ENCODE measurements around the gene STOX2.

The STOX2 gene, protein sequence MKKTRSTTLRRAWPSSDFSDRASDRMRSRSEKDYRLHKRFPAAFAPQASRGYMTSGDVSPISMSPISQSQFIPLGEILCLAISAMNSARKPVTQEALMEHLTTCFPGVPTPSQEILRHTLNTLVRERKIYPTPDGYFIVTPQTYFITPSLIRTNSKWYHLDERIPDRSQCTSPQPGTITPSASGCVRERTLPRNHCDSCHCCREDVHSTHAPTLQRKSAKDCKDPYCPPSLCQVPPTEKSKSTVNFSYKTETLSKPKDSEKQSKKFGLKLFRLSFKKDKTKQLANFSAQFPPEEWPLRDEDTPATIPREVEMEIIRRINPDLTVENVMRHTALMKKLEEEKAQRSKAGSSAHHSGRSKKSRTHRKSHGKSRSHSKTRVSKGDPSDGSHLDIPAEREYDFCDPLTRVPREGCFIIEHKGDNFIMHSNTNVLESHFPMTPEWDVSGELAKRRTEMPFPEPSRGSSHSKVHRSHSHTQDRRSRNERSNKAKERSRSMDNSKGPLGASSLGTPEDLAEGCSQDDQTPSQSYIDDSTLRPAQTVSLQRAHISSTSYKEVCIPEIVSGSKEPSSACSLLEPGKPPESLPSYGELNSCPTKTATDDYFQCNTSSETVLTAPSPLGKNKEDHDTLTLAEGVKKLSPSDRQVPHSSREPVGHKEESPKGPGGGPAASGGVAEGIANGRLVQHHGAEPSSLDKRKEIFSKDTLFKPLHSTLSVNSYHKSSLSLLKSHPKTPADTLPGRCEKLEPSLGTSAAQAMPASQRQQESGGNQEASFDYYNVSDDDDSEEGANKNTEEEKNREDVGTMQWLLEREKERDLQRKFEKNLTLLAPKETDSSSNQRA (N-terminal part only)

DNA sequence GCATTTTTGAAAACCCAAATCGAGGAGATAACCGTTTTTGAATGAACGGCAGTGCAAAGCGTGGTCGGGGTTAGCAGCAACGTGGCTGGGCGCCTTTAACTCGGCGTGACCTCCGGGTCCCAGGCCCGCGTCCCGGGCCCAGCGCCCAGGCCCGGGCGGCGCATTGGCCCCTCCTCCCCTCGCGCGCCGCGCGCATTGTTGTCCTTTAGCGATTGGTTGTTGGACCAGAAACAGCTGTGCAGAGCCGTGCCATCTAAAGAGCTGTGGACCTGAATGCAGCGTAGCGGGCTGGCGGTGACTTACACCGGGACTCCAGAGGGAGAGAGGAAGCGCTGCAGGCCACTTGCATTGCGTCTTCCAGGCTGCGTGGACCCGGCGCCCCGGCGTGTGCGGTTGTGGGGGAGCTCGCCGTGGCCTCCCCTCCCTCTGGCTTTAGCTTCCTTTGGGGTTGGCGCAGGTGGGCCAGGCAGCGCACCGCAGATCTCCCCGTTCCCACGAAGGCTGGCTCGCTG is at the start of gene STOX2:
Gene STOX2 (plus strand): TSS at position 227 of the 512 bp plus-strand sequence. CDS start 1,484 bp downstream, outside the sequence.
- DNase-seq (ENCODE audit: low spot score): no peak

DNA sequence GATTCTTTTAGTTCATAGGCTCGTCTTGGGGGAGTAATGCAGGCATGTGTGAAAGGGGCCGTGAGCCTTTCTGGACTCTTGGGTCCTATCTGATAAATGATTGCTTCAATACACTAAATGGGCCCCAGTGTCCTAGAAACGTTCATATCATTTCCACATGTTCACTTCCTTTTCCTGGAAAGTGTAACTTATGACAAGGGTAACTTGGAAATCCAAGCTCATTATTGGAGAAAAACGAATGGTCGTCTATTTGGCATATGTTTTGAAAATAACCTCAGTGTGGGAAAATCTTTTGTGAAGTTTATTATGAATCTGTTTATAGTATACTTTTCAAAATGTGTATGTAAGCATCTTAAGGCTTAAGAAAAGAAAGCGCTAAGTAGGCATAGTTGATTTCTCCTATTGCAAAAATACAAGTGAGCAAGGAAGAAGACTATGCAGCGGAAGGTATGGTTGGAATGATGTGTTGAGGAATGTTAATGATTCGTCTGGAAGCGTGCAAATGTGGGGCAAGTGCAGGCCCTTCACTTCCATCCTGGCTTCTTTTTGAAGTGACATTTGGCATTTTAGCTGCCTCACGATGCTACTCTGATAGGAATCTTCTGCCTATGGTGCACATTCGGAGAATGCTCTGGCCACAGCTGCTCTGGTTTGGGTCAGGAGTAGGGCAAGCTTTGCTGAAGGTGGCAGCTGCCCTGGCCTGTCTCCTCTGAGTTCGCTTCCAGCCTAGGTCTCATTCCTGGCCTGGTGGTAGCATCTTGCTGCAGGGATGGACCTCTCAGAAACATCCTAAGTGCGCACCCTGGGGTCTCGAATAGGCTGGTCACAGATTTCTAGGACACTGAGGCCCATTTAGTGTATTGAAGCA is 49.5 kb upstream of the STOX2 start:
- DNase-seq (ENCODE audit: low spot score): no peak

DNA sequence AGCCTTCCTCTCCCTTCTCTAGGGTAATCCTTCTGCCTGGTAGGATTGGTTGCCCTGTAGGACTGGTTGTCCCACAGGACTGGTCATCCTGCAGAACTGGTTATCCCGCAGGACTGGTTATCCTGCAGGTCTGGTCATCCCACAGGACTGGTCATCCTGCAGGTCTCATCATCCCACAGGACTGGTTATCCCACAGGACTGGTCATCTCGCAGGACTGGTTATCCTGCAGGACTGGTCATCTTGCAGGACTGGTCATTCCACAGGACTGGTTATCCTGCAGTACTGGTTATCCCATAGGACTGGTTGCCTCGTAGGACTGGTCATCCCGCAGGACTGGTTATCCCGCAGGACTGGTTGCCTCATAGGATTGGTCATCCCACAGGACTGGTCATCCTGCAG is 48.1 kb upstream of the STOX2 start:
- no peak for DNase-seq (ENCODE audit: low spot score)

DNA sequence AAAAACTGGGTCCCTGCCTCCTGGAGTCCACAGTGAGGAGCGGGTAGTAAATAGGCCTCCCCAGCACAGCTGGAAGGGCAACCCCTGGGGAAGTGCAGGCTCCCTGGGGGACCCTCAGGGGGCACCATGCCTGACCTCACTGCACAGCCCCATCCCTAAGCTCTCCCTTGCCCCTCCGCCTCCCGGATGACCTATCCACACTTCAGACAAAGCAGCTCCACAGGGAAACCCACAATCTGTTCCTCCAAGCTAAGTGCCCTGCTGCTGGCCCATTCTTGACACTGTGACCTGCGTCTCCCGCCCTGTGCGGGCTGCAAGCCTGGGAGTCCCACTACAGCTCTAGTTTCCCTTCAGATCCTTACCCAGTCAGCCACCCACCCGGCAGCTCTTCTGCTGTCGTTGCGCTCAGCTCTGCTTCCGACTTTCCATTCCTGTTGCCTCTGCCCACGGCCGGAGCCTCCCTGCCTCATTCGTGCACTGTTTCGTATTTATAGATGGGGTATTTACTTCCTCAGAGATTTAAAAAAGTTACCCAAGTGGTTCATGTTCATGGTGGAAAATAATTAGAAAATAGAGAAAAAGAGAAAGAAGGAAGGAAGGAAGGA is 47.0 kb upstream of the STOX2 start:
- DNase-seq (ENCODE audit: low spot score): no peak

DNA sequence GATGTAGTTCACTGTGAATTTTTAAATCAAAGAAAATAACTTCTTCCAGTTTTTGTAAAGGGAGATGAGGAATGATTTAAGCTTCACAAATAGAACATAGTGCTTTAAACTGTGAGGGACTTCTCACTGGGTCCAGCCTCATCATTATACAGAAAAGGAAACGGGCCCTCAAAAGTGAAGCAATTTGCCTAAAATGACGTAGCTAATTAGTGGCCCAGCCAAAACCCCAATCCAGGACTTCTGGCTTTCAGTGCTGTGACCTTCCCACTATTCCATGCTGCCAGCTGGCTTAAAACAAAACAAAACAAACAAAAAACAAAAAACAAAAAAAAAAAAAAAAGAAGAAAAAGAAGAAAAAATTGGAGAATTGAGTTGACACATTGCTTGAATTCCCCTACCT is 45.0 kb upstream of the STOX2 start:
- no peak for DNase-seq (ENCODE audit: low spot score)

DNA sequence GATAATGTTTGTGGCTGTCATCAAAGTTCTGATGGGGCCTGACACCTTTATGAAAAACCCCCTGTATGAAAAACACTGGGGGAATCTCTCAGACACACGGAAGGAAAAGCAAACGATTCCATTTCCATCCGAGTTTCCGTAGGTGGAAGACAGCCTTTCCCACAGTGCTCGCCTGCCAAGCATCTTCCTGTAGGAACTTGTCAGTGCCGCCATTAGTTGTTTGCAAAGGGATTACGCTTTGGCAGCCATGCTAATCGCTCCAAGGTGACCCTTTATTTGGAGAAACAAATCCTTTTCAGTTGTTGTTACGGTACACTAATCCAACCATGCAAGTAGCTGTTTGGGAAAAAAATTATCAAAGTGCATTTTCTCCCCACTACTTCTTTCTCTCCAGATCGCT is 44.4 kb upstream of the STOX2 start:
- DNase-seq (ENCODE audit: low spot score): no peak

DNA sequence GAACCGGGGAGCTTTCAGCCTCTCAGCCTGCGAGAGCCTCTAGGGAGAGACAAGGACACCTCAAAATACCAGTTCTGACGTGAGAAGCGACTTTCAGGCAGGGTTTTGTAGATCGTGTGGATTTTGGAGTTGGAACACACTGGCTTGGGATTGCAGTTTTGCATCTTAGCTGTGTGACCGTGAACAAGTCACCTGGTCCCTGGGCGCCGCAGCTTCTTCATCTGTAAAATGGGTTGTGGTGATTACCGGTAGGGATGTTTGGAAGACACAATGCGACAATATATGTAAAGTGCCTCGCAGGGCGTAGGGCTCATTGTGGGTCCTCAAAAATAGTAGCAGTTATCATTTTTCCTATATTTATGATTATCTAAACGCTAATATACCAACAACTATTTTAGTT is 43.7 kb upstream of the STOX2 start:
- no peak for DNase-seq (ENCODE audit: low spot score)

DNA sequence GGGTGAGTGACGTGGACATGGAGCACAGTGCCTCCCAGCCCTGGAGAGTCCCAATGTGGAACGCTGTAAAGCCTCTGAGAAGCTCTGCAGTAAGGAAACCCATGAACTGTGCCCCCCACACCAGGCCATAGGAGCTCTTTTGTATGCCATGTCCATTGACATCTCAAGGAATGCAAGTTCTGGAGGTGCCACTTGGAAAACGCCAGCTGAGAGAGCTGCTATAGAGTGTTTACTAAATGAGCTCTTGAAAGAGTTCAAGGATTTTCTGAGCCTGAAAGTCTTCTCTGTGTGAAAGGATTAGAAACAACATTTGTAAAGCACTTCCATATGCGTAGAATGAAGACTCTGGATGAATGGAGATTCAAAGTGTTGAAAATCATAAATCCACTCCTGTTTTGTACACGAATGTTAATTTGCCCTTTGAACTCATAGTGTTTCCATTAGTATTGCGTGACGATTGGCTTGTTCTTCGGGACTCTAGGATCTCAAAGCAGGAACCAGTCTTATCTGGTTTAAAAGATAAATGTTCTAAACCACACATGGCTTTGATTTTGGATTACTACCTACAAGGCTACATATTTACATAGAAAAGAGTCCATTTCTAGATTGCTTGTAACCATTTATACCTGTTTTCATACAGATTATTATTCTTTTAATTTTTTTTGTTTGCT is 41.8 kb upstream of the STOX2 start:
- no peak for DNase-seq (ENCODE audit: low spot score)

DNA sequence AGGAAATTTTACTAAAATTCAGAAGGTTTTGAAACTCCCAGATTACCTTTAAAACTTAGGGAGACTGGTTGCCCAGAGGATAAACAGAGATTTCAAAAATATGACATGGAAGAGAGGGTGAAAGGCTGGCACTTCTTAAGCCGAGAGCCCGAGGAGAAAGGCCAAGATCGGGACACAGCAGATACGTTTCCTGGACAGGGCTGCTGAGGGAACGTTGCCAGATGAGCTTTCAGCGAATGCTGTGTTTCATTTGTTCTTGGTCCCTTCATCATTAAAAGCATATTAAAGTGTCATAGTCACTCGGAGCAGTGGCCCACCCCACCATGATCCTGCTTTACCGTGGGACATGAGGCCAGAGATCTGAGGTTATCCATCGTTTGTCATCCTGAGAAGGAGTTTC is 37.9 kb upstream of the STOX2 start:
- no peak for DNase-seq (ENCODE audit: low spot score)

DNA sequence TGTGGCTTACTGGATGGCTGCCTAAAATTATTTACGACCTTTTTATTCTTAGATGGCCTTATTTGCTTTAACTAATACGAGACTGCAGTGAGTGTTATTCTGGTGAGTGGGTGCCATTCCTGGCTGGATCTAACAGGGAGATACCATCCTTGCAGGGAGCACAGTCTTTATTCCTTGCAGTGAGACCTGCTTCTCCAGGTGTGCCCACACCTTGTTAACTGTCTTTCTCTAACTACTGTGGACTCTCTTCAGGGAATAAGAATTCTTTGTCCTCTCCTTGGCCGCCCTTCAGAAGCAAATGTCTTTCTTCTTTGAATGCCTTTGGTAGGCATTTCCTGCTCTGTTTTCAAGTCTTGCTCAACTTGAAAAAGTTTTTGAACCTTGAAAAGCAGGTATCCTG is 34.1 kb upstream of the STOX2 start:
- no peak for DNase-seq (ENCODE audit: low spot score)

DNA sequence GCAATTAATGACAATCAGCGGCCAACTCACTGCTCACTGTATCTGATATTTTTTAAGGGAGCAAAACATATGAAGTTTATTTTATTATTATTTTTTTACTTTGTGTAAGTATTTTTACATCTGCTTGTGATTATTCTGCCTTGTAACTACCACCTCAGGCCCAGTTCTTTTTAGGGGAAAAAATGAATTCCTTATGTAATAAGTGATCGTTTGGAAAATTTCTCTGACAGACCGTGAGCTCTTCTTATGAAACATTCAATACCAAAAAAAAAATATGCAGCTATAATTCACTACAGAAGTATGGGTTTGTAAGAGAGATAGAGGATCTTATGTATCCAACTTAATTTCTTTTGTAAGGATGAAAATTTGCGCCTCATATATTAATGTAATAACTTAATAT is 33.5 kb upstream of the STOX2 start:
- DNase-seq (ENCODE audit: low spot score): no peak

DNA sequence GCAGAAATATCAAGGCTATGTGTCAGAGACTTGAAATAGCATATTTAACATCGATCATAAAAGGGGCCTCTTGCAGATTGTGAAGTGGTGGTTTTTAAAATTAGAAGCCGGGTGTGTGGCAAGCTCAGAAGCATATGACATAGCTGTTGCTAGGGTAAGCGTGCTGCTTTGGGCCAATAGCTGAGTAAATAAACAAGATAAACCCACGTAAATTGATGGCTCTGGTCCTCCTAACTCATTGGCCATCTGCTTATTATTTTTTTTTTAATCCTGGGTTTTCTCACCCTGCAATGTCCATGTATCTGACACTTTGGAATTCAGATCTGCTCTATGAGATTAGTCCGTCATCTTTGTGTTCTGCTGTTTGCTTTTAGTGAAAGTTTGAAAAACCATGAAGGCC is 32.6 kb upstream of the STOX2 start:
- DNase-seq (ENCODE audit: low spot score): no peak

DNA sequence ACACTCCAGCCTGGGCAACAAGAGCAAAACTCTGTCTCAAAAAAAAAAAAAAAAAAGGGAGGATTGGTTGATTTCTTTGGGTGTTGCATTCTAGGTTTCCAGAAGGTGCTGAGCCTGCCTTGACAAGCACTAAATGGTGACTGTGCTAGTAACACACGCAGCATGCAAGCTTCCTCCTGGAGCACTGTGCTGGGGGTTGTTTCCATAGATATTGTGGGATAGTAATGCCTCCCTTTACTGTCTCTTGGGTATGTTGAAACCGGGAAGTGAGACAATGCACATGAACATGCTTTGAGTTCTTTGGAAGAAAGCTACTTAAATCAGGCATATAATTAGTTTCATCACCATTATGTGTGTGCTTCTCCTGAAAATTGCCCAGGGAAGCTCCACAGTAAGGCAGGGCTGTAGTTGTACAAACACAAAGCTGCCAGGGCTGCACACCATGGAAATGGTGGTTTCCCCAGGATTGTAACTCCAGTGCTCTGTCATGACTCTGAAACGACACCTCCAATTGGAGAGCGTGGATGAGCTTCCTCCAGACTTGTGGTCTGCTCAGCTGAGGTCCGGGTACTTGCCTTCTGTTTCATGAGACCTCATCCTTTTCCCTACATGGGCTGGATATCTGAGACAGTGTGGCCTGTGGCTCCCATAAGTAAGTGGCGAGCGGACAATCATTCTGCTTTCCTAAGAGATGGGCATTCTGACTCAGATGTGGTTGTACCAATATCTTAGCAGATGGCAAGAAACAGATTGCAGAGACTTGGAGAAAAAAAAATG is 31.5 kb upstream of the STOX2 start:
- no peak for DNase-seq (ENCODE audit: low spot score)

DNA sequence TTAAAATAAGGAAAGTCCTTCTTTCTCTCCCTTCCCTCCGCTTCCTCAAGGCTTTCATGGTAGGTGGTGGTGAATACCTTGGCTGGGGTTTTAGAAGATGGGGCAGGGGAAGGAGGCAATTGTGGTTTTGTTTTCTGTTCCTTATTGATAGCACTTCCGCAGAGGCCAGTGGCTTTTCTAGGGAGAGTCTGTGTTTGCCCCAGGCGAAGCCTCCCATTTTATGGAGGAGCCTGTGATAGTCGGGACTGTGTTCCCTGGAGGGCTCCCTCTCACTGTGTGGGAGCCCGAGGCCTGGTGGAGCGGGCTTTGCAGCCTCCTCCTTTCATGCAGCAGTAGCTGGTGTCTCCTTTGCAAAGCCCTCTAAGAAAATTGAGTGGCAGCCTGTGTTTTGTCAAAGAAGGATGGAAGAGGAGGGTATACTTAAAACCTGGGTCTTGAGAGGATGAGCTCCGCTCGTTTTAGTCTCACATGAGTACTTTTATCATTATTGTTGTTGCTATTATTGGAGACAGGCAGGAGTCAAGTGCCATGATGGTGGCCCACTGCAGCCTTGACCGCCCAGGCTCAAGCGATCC is 29.8 kb upstream of the STOX2 start:
- DNase-seq (ENCODE audit: low spot score): no peak

DNA sequence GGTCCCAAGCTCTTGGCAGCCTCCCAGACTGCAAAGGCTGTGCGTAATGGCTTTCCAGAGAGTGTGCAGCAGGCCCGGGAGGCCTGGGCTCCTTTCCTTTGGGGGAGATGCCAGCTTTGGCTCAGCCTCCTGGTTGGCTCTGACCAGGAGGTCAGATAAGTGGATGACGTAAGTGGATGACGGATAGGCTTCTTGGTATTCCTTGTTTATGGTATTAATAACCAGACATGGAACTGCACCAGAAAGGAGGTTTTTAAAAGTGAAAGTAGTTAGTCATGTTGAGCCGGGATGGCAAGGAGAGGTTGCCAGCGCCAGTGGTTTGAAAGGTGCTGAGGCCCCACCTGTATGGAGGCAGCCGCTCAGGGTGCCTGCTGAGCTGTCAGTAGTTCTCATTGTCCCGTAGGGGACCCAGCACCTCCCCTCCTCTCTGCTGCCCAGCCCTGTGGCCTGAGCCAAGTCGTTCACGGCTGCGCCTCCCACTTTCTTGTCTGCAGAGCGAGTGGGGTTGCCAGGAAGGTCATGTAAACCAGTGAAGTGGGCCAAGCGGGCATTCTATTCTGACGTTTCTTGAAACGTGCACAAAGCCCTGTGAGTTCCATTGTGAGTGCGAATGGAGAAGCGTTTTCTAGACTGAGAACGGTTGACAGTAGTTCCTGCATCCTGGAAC is 28.7 kb upstream of the STOX2 start:
- no peak for DNase-seq (ENCODE audit: low spot score)

DNA sequence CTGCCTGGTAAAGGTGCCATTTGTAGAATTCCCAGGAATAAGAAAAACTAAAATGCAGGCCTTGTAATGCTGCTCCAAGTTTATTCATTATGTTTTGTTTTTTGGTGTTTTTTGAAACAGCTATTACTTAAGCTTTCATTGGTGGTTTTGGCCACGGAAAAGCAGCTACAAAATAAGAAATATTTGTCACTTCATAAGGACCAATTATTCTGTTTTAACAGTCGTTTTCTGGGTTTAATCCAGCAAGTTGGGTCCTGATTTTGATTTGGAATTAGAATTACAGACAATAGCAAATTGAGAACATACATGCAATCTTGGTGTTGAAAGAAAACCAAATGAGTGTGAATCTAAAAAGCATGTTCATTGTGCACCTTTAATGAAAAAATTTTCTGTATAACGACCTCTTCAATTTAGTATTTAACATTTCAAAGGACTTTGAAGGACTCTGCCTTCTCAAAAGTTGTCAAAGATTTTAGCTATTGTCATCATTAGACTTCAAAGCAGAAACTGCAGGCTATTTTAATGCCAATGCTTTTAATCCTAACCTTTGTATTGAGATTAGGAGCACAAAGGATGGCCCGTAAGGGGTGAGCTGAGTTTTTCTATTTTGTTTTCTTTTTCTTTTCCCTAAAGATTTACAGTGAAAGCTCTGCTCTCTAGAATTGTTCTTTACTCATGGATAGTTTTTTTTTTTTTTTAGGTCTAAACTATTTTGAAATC is 26.7 kb upstream of the STOX2 start:
- DNase-seq (ENCODE audit: low spot score): no peak

DNA sequence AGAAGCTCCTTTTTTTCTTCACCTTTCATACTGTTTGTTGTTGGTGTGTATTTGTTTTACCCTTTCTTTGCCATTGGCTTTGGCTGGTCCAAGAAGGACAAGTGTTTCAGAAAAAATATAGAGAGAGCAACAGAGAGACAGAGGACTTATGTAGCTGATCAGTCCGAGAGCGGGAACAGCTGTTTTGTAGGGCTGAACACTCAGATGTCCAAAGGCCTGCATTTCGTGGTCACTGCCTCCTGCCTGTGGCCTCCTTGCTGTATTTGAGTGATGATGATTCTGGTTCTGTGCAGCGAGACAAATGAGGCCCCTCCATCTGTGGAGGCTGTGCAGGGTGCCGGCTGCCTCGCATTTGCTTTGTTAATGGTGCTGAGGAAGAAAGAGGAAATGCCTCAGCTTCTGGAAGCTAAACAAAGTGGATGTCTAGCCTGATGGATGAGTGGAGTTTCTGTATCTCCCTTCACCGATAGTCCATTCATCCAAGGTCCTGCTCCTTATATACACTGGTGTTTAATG is 19.8 kb upstream of the STOX2 start:
- DNase-seq (ENCODE audit: low spot score): no peak

DNA sequence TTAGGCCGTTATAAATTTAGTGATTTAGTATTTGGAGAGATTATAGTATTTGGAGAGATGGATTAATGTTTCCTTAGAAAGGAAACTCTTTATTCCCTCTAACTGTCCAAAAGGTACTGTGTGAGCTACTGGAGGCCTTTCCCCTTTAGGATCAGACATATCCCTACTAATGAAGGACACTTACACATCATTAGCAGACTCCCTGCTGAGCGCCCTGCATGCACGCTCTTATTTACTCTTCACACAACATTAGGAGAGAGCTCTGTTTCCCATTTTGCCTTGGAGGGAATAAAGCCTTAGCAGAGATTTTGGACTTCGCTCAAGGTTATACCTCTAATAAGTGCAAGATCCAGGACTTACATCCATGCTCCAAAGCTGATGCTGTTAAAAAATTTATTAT is 17.8 kb upstream of the STOX2 start:
- DNase-seq (ENCODE audit: low spot score): no peak

DNA sequence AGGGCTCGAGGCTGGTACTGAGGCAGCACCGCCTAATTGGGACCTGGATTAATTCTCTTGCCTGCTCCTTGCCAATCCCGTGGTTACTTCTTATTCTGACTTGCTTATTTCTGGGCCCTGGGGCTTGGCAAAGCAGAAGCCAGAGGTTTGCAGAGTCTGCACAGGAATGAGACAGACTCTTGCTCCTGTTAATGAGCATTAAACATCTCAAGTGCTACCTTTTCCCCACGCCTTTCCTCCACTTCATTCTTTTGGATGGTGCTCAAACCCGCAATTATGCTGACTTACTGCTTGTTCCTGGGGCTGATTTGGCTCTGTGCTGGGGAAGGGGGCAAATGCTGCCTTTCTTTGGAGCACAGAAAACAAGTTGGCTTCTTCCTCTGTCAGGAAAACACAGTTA is 16.5 kb upstream of the STOX2 start:
- DNase-seq (ENCODE audit: low spot score): no peak

Data from CD4-positive, alpha-beta T cell treated with Interleukin-6 at 100 ng/mL for 8 hours (primary cell).